ENCODE data around the gene MED10. TPM values are rescaled to one million over a fixed set of nuclear protein-coding genes. Genes with fewer than 3 reads are reported as not detected.

Gene MED10
- total RNA-seq, 1 experiment from 2014 or later, result 81.8 TPM

DNA sequence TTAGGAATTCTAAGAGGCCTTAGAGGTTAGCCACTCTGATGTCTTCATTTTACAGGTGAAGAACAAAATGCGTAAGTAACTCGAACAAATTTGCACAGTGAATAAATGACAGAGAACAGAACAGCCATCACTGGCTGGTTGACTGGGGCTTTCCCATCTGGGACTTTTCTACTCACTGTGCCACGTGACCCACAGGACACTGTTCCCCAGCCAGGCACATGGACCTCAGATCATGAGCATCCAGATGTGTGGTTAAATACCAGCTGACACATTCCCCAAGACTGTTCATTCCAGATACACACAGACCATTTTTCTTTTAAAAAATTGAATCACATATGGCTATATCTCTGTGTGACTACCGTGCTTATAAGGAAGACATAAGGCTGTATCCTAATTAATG is 25.8 kb upstream of the MED10 start:
- H3K27ac ChIP-seq, result no peak overlapping the region
- H3F3A ChIP-seq (ENCODE audit: insufficient read depth, low read depth), result no peaks in the 10 kb centered on the region
- no peak for DNase-seq
- CTCF ChIA-PET, result no interaction called here
- no peaks in the 10 kb centered on the region for H3K9me3 ChIP-seq (ENCODE audit: insufficient read depth, low read depth)
- peaks cover 29% of the 10 kb centered on the region for H3K4me1 ChIP-seq (replicated peaks; ENCODE audit: insufficient read depth)
- no peaks in the 10 kb centered on the region for H3K36me3 ChIP-seq (ENCODE audit: low read depth)
- H3K79me2 ChIP-seq (ENCODE audit: low read depth), result no peaks in the 10 kb centered on the region
- no peak overlapping the region for H2AFZ ChIP-seq
- no peak overlapping the region for H3K4me3 ChIP-seq
- intact Hi-C loops (cut with micrococcal nuclease; ENCODE audit: unreplicated experiment), result no loop called here
- TF ChIP-seq EZH2 (IDR thresholded peaks at IDR 0.05; ENCODE audit: low read depth) (no peak), CTCF (conservative IDR thresholded peaks at IDR 0.05) (no peak)
- no TSS peak for BruUV-seq (replicated peaks)
- H3K9me2 ChIP-seq (ENCODE audit: insufficient read depth), result no peaks in the 10 kb centered on the region
- POLR2A ChIA-PET (ENCODE audit: unreplicated experiment), result no interaction called here
- H3K27me3 ChIP-seq (ENCODE audit: insufficient read depth, low read depth), result peaks cover 51% of the 10 kb centered on the region
- no peaks in the 10 kb centered on the region for H4K20me1 ChIP-seq (ENCODE audit: insufficient read depth)
- H3K4me2 ChIP-seq, result no peak overlapping the region

- Histone ChIP-seq H3K79me2 (ENCODE audit: low read depth) (no peaks in the 10 kb centered on the region), H3K4me3 (no peak overlapping the region), H3K27me3 (ENCODE audit: insufficient read depth, low read depth) (peaks cover 58% of the 10 kb centered on the region), H3K9me2 (ENCODE audit: insufficient read depth) (no peaks in the 10 kb centered on the region), H3K27ac (no peak overlapping the region), H3F3A (ENCODE audit: insufficient read depth, low read depth) (no peaks in the 10 kb centered on the region), H3K4me2 (no peak overlapping the region), H4K20me1 (ENCODE audit: insufficient read depth) (no peaks in the 10 kb centered on the region), H3K36me3 (ENCODE audit: low read depth) (no peaks in the 10 kb centered on the region), H3K4me1 (replicated peaks; ENCODE audit: insufficient read depth) (peaks cover 22% of the 10 kb centered on the region), H2AFZ (no peak overlapping the region), H3K9me3 (ENCODE audit: insufficient read depth, low read depth) (no peaks in the 10 kb centered on the region)
- ChIA-PET POLR2A (ENCODE audit: unreplicated experiment) (no interaction called here), CTCF (no interaction called here)
- DNase-seq, result no peak
- no TSS peak for BruUV-seq (replicated peaks)
- TF ChIP-seq EZH2 (IDR thresholded peaks at IDR 0.05; ENCODE audit: low read depth) (no peak), CTCF (conservative IDR thresholded peaks at IDR 0.05) (no peak)
- intact Hi-C loops (cut with micrococcal nuclease; ENCODE audit: unreplicated experiment), result no loop called here
Observed at GRCh38 chr5:6403416-6403815, 25.1 kb upstream of the MED10 start.

- CTCF ChIA-PET, result interaction anchor here (0.6 kb wide), 1 partner anchor 16 kb away, joined by 4 read pairs; no protein-coding TSS in a partner anchor
Observed at GRCh38 chr5:6402939-6403338, 24.6 kb upstream of the MED10 start.

More at GRCh38 chr5:6402939-6403338, 24.6 kb upstream of the MED10 start:
- Histone ChIP-seq H3K27ac (no peak overlapping the region), H2AFZ (no peak overlapping the region), H3K79me2 (ENCODE audit: low read depth) (no peaks in the 10 kb centered on the region), H3K36me3 (ENCODE audit: low read depth) (no peaks in the 10 kb centered on the region), H3K9me3 (ENCODE audit: insufficient read depth, low read depth) (no peaks in the 10 kb centered on the region), H3K4me1 (replicated peaks; ENCODE audit: insufficient read depth) (peaks cover 17% of the 10 kb centered on the region), H3K27me3 (ENCODE audit: insufficient read depth, low read depth) (peaks cover 63% of the 10 kb centered on the region), H3F3A (ENCODE audit: insufficient read depth, low read depth) (no peaks in the 10 kb centered on the region), H3K9me2 (ENCODE audit: insufficient read depth) (no peaks in the 10 kb centered on the region), H4K20me1 (ENCODE audit: insufficient read depth) (no peaks in the 10 kb centered on the region), H3K4me2 (no peak overlapping the region), H3K4me3 (no peak overlapping the region)
- no peak for TF ChIP-seq CTCF (conservative IDR thresholded peaks at IDR 0.05)
- no peak for TF ChIP-seq EZH2 (IDR thresholded peaks at IDR 0.05; ENCODE audit: low read depth)
- intact Hi-C loops (cut with micrococcal nuclease; ENCODE audit: unreplicated experiment), result no loop called here
- POLR2A ChIA-PET (ENCODE audit: unreplicated experiment), result no interaction called here
- BruUV-seq (replicated peaks), result no TSS peak
- no peak for DNase-seq

All from PC-9 (cell line).